HG02870 (cell line): ENCODE data around the gene NEK3.
"Not testable (repeated sequence)": the region's sequence is repeated elsewhere in the genome, so short reads cannot be mapped to it uniquely, and the experiment has no call there.

ENCODE experiments used
- ATAC-seq: cut with Tn5 transposase; IDR thresholded peaks from one replicate; pipeline ENCODE4 v1.9.1; 2021; ENCODE audit warnings: mild to moderate bottlenecking, moderate library complexity; ENCODE audit not compliant: unreplicated experiment

Gene NEK3

GRCh38 chr13:52125547-52125946 is 33.9 kb downstream of the NEK3 start:
- no peak for ATAC-seq

GRCh38 chr13:52118595-52118994 is 40.8 kb downstream of the NEK3 start:
- no peak for ATAC-seq

GRCh38 chr13:52118095-52118494 is 41.3 kb downstream of the NEK3 start:
- ATAC-seq: no peak

GRCh38 chr13:52112591-52112990 is 46.8 kb downstream of the NEK3 start:
- ATAC-seq: no peak

- ATAC-seq: no peak
Observed at GRCh38 chr13:52109116-52109670, 50.2 kb downstream of the NEK3 start.

GRCh38 chr13:52105841-52106240 is 53.6 kb downstream of the NEK3 start:
- ATAC-seq: no peak

GRCh38 chr13:52104624-52105023 is 54.8 kb downstream of the NEK3 start:
- no peak for ATAC-seq

- no peak for ATAC-seq
Observed at GRCh38 chr13:52103386-52103785, 56.0 kb downstream of the NEK3 start.

- not testable (repeated sequence) for ATAC-seq
Observed at GRCh38 chr13:52102423-52102822, 57.0 kb downstream of the NEK3 start.

GRCh38 chr13:52097197-52097596 is 62.2 kb downstream of the NEK3 start:
- ATAC-seq: no peak

- no peak for ATAC-seq
Observed at GRCh38 chr13:52096748-52097147, 62.6 kb downstream of the NEK3 start.

GRCh38 chr13:52096062-52096461 is 63.3 kb downstream of the NEK3 start:
- no peak for ATAC-seq

- ATAC-seq: no peak
Observed at GRCh38 chr13:52092087-52092486, 67.3 kb downstream of the NEK3 start.

GRCh38 chr13:52091473-52091872 is 67.9 kb downstream of the NEK3 start:
- ATAC-seq: no peak

GRCh38 chr13:52085421-52085820 is 74.0 kb downstream of the NEK3 start:
- no peak for ATAC-seq

- not testable (repeated sequence) for ATAC-seq
Observed at GRCh38 chr13:52084981-52085380, 74.4 kb downstream of the NEK3 start.
